Measurements from ENCODE around the gene LRRC8E.

DNA sequence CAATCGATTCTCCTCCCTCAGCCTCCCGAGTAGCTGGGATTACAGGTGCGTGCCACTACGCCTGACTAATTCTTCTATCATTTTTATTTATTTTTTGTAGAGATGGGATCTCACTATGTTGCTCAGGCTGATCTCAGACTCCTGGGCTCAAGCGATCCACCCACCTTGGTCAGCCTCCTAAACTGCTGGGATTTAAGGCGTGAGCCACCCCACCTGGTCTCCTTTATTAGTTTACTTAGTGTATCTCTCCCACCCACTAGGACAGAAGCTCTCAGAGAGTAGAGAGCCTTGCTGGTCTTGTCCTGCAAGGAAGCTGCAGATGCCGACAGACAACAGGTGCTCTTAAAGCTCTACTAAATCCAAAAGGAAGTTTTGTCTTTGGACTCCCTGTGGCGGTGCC, 2.5 kb upstream of the LRRC8E start:
- TF ChIP-seq, protein P1, sequence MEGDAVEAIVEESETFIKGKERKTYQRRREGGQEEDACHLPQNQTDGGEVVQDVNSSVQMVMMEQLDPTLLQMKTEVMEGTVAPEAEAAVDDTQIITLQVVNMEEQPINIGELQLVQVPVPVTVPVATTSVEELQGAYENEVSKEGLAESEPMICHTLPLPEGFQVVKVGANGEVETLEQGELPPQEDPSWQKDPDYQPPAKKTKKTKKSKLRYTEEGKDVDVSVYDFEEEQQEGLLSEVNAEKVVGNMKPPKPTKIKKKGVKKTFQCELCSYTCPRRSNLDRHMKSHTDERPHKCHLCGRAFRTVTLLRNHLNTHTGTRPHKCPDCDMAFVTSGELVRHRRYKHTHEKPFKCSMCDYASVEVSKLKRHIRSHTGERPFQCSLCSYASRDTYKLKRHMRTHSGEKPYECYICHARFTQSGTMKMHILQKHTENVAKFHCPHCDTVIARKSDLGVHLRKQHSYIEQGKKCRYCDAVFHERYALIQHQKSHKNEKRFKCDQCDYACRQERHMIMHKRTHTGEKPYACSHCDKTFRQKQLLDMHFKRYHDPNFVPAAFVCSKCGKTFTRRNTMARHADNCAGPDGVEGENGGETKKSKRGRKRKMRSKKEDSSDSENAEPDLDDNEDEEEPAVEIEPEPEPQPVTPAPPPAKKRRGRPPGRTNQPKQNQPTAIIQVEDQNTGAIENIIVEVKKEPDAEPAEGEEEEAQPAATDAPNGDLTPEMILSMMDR (conservative IDR thresholded peaks at IDR 0.05 in 1 of 2, IDR thresholded peaks at IDR 0.05 in 1 of 2; ENCODE audit: extremely low read depth in 1 of 2, insufficient read depth in 1 of 2, low read depth in 1 of 2, low read length in 2 of 2): no peak
- no peak for TF ChIP-seq EZH2 (IDR thresholded peaks at IDR 0.05; ENCODE audit: borderline replicate concordance, low read length)

Data from mammary epithelial cell (primary cell).